GM23338 (cell line): ENCODE data around the gene GAB2. TPM values are rescaled to one million over a fixed set of nuclear protein-coding genes. Genes with fewer than 3 reads are reported as not detected.

Experiments used
- ATAC-seq: fragments of 200-7000 bp; cut with Tn5 transposase; 3 replicates; pipeline ENCODE4 v1.9.1; 2020
- DNase-seq: peaks from one replicate; pipeline ENCODE4 v3.0.0-alpha.2; 2015; ENCODE audit warnings: low spot score
- H2AFZ ChIP-seq: fragments of 200-600 bp; sonication (generic); 2 replicates; pipeline ENCODE4 v1.8.0; 2016; ENCODE audit warnings: antibody characterized with exemption, mild to moderate bottlenecking, moderate library complexity
- H3F3A ChIP-seq: fragments of 200-600 bp; sonication (generic); replicated peaks from 2 replicates; pipeline ENCODE4 v1.8.0; 2017; ENCODE audit warnings: antibody characterized with exemption, mixed run types, low read depth
- H3K27ac ChIP-seq: fragments of 200-600 bp; sonication (generic); 2 replicates; pipeline ENCODE4 v1.6.1; 2016; ENCODE audit warnings: low read depth
- H3K27me3 ChIP-seq: fragments of 200-600 bp; sonication (generic); 2 replicates; pipeline ENCODE4 v1.8.0; 2016; ENCODE audit warnings: mild to moderate bottlenecking, mixed run types, moderate library complexity; ENCODE audit not compliant: insufficient read depth
- H3K36me3 ChIP-seq: fragments of 200-600 bp; sonication (generic); 2 replicates; pipeline ENCODE4 v1.8.0; 2016; ENCODE audit warnings: mild to moderate bottlenecking; ENCODE audit not compliant: insufficient read depth
- H3K4me1 ChIP-seq: fragments of 200-600 bp; sonication (generic); 2 replicates; pipeline ENCODE4 v1.8.0; 2016; ENCODE audit warnings: mild to moderate bottlenecking, moderate library complexity; ENCODE audit not compliant: insufficient read depth
- H3K4me2 ChIP-seq: fragments of 200-600 bp; sonication (generic); 2 replicates; pipeline ENCODE4 v1.7.1; 2017; ENCODE audit warnings: mixed run types
- H3K4me3 ChIP-seq: fragments of 200-600 bp; sonication (generic); 2 replicates; pipeline ENCODE4 v1.6.1; 2016; ENCODE audit warnings: mixed run types
- H3K79me2 ChIP-seq: fragments of 200-600 bp; sonication (generic); replicated peaks from 2 replicates; pipeline ENCODE4 v1.8.0; 2017; ENCODE audit warnings: mild to moderate bottlenecking; ENCODE audit not compliant: insufficient read depth
- H3K9me2 ChIP-seq: fragments of 200-600 bp; sonication (generic); 2 replicates; pipeline ENCODE4 v1.8.0; 2017; ENCODE audit not compliant: insufficient read depth
- H4K20me1 ChIP-seq: fragments of 200-600 bp; sonication (generic); replicated peaks from 2 replicates; pipeline ENCODE4 v1.8.0; 2017; ENCODE audit warnings: mild to moderate bottlenecking; ENCODE audit not compliant: insufficient read depth
- H3K27ac Mint-ChIP-seq: 2 replicates; pipeline ENCODE4 v1.8.0; 2020; ENCODE audit warnings: inconsistent platforms, mild to moderate bottlenecking, moderate library complexity, mixed read lengths
- H3K27me3 Mint-ChIP-seq: 3 replicates; pipeline ENCODE4 v1.8.0; 2022; ENCODE audit warnings: low read depth, mild to moderate bottlenecking, moderate library complexity, mixed read lengths, inconsistent platforms; ENCODE audit not compliant: insufficient read depth, poor library complexity
- H3K36me3 Mint-ChIP-seq: 3 replicates; pipeline ENCODE4 v1.8.0; 2021; ENCODE audit warnings: low read depth, mild to moderate bottlenecking, inconsistent platforms, moderate library complexity, mixed read lengths
- H3K4me1 Mint-ChIP-seq: 3 replicates; pipeline ENCODE4 v1.8.0; 2020; ENCODE audit warnings: mild to moderate bottlenecking, inconsistent platforms, mixed read lengths
- H3K4me3 Mint-ChIP-seq: 3 replicates; pipeline ENCODE4 v1.8.0; 2021; ENCODE audit warnings: moderate library complexity, mild to moderate bottlenecking, inconsistent platforms, mixed read lengths
- H3K9me3 Mint-ChIP-seq: 3 replicates; pipeline ENCODE4 v1.8.0; 2020; ENCODE audit warnings: moderate library complexity, mild to moderate bottlenecking, inconsistent platforms, mixed read lengths
- CTCF ChIP-seq, 2 experiments: fragments of 200-600 bp in 1 of 2; sonication (generic) in 1 of 2; conservative IDR thresholded peaks; 2 replicates each; pipeline versions ENCODE4 v1.5.1 to v1.6.1; 2016 to 2017; ENCODE audit warnings: antibody characterized with exemption in 2 of 2, low read depth in 2 of 2, mild to moderate bottlenecking in 2 of 2, moderate library complexity in 1 of 2
- ETS1 ChIP-seq: IDR thresholded peaks from 2 replicates; pipeline ENCODE4 v1.6.1; 2016; ENCODE audit warnings: antibody characterized with exemption
- EZH2phosphoT487 ChIP-seq: fragments of 200-600 bp; sonication (generic); IDR thresholded peaks from one replicate; pipeline ENCODE4 v1.8.1; 2018; ENCODE audit warnings: antibody characterized with exemption; ENCODE audit not compliant: unreplicated experiment
- JUNB ChIP-seq: IDR thresholded peaks from one replicate; pipeline ENCODE4 v1.6.1; 2016; ENCODE audit warnings: antibody characterized with exemption; ENCODE audit not compliant: unreplicated experiment
- POLR2AphosphoS5 ChIP-seq: IDR thresholded peaks from 2 replicates; pipeline ENCODE4 v1.6.1; 2016; ENCODE audit warnings: antibody characterized with exemption, low read depth
- REST ChIP-seq: IDR thresholded peaks from one replicate; pipeline ENCODE4 v1.6.1; 2018; ENCODE audit warnings: antibody characterized with exemption; ENCODE audit not compliant: unreplicated experiment
- STAT1 ChIP-seq: IDR thresholded peaks from one replicate; pipeline ENCODE4 v1.6.1; 2016; ENCODE audit warnings: antibody characterized with exemption; ENCODE audit not compliant: unreplicated experiment
- ZNF114 ChIP-seq: fragments of 250-450 bp; sonication (Bioruptor Pico); IDR thresholded peaks from 2 replicates; pipeline ENCODE4 v1.5.0; 2020; ENCODE audit warnings: mild to moderate bottlenecking, moderate library complexity
- polyA plus RNA-seq: library from polyadenylated mRNA; unstranded; fragments of >200 nt; fragmentation: Nextera tagmentation; extraction: Ambion mirVana; gene quantifications from 2 replicates; pipeline ENCODE4 v1.2.1, GENCODE V29; 2016
- total RNA-seq: library from RNA; depleted of rRNA; stranded (reverse); fragments of >200 nt; shearing (Covaris generic); gene quantifications from 2 replicates; pipeline ENCODE4 v1.2.3, GENCODE V29; 2014

The GAB2 gene
- total and polyA plus RNA-seq, 2 experiments from 2014 or later, result 2.0 to 10.8 TPM

GRCh38 chr11:78350091-78350645, 67.5 kb downstream of the GAB2 start:
- TF ChIP-seq EZH2phosphoT487 (no peak), STAT1 (no peak)
- Histone ChIP-seq H3K4me1 (peaks cover 13% of the 10 kb centered on the region; the same call in 1 of the 2 replicates), H2AFZ (no peak overlapping the region), H3K4me3 (no peak overlapping the region), H3K27me3 (no peaks in the 10 kb centered on the region), H3K4me2 (no peak overlapping the region), H3K36me3 (no peaks in the 10 kb centered on the region), H3F3A (no peaks in the 10 kb centered on the region), H3K27ac (no peak overlapping the region), H3K9me2 (no peaks in the 10 kb centered on the region), H3K79me2 (no peaks in the 10 kb centered on the region; the same call in 1 of the 2 replicates), H4K20me1 (no peaks in the 10 kb centered on the region; the same call in 1 of the 2 replicates)
- Mint-ChIP-seq H3K36me3 (no peaks in the 10 kb centered on the region), H3K27ac (peak overlapping the region; percentile 5; the same call in 1 of the 2 replicates), H3K9me3 (no peaks in the 10 kb centered on the region), H3K27me3 (no peaks in the 10 kb centered on the region), H3K4me3 (no peak overlapping the region), H3K4me1 (peaks cover 29% of the 10 kb centered on the region)
- peak; percentile 74 for ATAC-seq
- peak; percentile 24 for DNase-seq

DNA sequence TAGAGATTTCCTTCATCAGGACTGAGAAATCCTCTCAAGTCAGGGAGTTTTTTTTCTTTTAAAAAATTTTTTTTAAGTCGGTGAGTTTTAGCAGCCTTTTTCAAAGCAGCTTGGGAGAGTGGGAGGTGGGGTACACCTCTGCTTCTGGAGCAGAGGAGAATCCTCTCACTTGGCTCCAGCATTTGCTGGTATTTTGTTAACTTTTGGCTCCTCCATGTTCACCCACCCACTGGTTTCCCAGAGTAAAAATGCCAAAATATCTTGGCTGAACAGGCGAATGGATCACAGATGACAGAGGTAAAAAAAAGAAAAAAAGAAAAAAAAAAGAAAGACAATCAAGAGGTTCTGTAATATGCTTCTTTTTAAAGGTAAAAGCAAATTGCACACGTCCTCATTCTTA, 68.0 kb downstream of the GAB2 start:
- no peaks in the 10 kb centered on the region for H3K36me3 Mint-ChIP-seq
- Histone ChIP-seq H3K36me3 (no peaks in the 10 kb centered on the region), H3F3A (no peaks in the 10 kb centered on the region), H3K4me1 (peaks cover 13% of the 10 kb centered on the region; the same call in 1 of the 2 replicates), H3K4me3 (no peak overlapping the region), H4K20me1 (no peaks in the 10 kb centered on the region; the same call in 1 of the 2 replicates), H2AFZ (no peak overlapping the region), H3K9me2 (no peaks in the 10 kb centered on the region), H3K27ac (no peak overlapping the region), H3K79me2 (no peaks in the 10 kb centered on the region), H3K27me3 (no peaks in the 10 kb centered on the region), H3K4me2 (no peak overlapping the region)
- no peaks in the 10 kb centered on the region for H3K9me3 Mint-ChIP-seq
- H3K27me3 Mint-ChIP-seq, result no peaks in the 10 kb centered on the region
- H3K27ac Mint-ChIP-seq, result no peak overlapping the region
- DNase-seq (no peak), ATAC-seq (no peak)
- H3K4me3 Mint-ChIP-seq, result no peak overlapping the region
- H3K4me1 Mint-ChIP-seq, result peaks cover 23% of the 10 kb centered on the region
- TF ChIP-seq REST (no peak), ETS1 (no peak), EZH2phosphoT487 (no peak), STAT1 (no peak), ZNF114 (CRISPR knock-in tag) (no peak), JUNB (no peak), CTCF (conservative IDR thresholded peaks at IDR 0.05; ENCODE audit: low read depth in 2 of 2) (no peak), POLR2AphosphoS5 (no peak)
